HG03097 (cell line): ENCODE measurements around the gene IL11.
"Not testable (repeated sequence)": the region's sequence is repeated elsewhere in the genome, so short reads cannot be mapped to it uniquely, and the experiment has no call there.

ENCODE experiments used
- ATAC-seq: cut with Tn5 transposase; IDR thresholded peaks from one replicate; pipeline ENCODE4 v1.9.1; 2021; ENCODE audit not compliant: unreplicated experiment, low FRiP score

Gene IL11

GRCh38 chr19:55370305-55370988, at the start of gene IL11:
Gene IL11, minus strand, starts transcription at chr19:55370463. Its CDS starts 153 bp downstream, at chr19:55370310.
- ATAC-seq, result no peak

GRCh38 chr19:55419624-55420236, 49.5 kb upstream of the IL11 start:
- ATAC-seq, result no peak

GRCh38 chr19:55419103-55419502, 48.8 kb upstream of the IL11 start:
- no peak for ATAC-seq

GRCh38 chr19:55418185-55418584, 47.9 kb upstream of the IL11 start:
- no peak for ATAC-seq

- no peak for ATAC-seq
These were observed 39.9 kb upstream of the IL11 start for GRCh38 chr19:55410168-55410567.

GRCh38 chr19:55409179-55409578, 38.9 kb upstream of the IL11 start:
- ATAC-seq, result not testable (repeated sequence)

- ATAC-seq, result no peak
These were observed 38.2 kb upstream of the IL11 start for GRCh38 chr19:55408533-55408872.

GRCh38 chr19:55407800-55408532, 37.7 kb upstream of the IL11 start:
- ATAC-seq, result peak; percentile 82

GRCh38 chr19:55407550-55407799, 37.2 kb upstream of the IL11 start, which contains the start of gene UBE2S:
Gene UBE2S, minus strand, starts transcription at chr19:55407788. Its CDS starts 199 bp downstream, at chr19:55407589.
- peak; percentile 27 for ATAC-seq

- peak; percentile 7 for ATAC-seq
These were observed 36.7 kb upstream of the IL11 start for GRCh38 chr19:55406826-55407549.

- no peak for ATAC-seq
These were observed 36.0 kb upstream of the IL11 start for GRCh38 chr19:55406091-55406825.

GRCh38 chr19:55405638-55406037, 35.4 kb upstream of the IL11 start:
- no peak for ATAC-seq

- ATAC-seq, result no peak
These were observed 32.2 kb upstream of the IL11 start for GRCh38 chr19:55402509-55402908.

- not testable (repeated sequence) for ATAC-seq
These were observed 31.1 kb upstream of the IL11 start for GRCh38 chr19:55401390-55401789.

GRCh38 chr19:55400281-55401087, 30.2 kb upstream of the IL11 start:
- no peak for ATAC-seq

GRCh38 chr19:55398200-55398925, 28.1 kb upstream of the IL11 start:
- no peak for ATAC-seq

- no peak for ATAC-seq
These were observed 22.8 kb upstream of the IL11 start for GRCh38 chr19:55392820-55393761.
